HepG2 (cell line): ENCODE data around the gene MYO1B. TPM values are rescaled to one million over a fixed set of nuclear protein-coding genes. Genes with fewer than 3 reads are reported as not detected.

Source experiments
- ATF3 ChIP-seq: sonication (generic); formaldehyde crosslinking; IDR thresholded peaks from 2 replicates; pipeline ENCODE4 v1.4.0; 2020; ENCODE audit warnings: missing genetic modification reagents
- BRCA1 ChIP-seq: sonication (generic); formaldehyde crosslinking; IDR thresholded peaks from 2 replicates; pipeline ENCODE4 v1.4.0; 2020; ENCODE audit warnings: missing genetic modification reagents
- FOXK1 ChIP-seq: sonication (generic); formaldehyde crosslinking; IDR thresholded peaks from 2 replicates; pipeline ENCODE4 v1.4.0; 2020; ENCODE audit warnings: low read depth, missing genetic modification reagents, borderline replicate concordance
- GZF1 ChIP-seq: sonication (generic); formaldehyde crosslinking; IDR thresholded peaks from 2 replicates; pipeline ENCODE4 v1.5.1; 2020; ENCODE audit warnings: mild to moderate bottlenecking, missing genetic modification reagents
- HIC2 ChIP-seq: sonication (generic); formaldehyde crosslinking; IDR thresholded peaks from 2 replicates; pipeline ENCODE4 v1.9.0; 2022; ENCODE audit warnings: low read depth, missing genetic modification reagents
- HNF4A ChIP-seq: sonication (generic); formaldehyde crosslinking; IDR thresholded peaks from 2 replicates; pipeline ENCODE4 v1.4.0; 2020; ENCODE audit warnings: missing genetic modification reagents
- HNRNPUL1 ChIP-seq: fragments of 200-400 bp; formaldehyde crosslinking; IDR thresholded peaks from 2 replicates; pipeline ENCODE4 v1.6.1; 2017; ENCODE audit warnings: low read depth, mild to moderate bottlenecking, low read length, moderate library complexity
- JARID2 ChIP-seq: sonication (generic); formaldehyde crosslinking; IDR thresholded peaks from 2 replicates; pipeline ENCODE4 v1.8.1; 2023; ENCODE audit warnings: missing genetic modification reagents, inconsistent platforms; ENCODE audit not compliant: insufficient replicate concordance
- KDM1A ChIP-seq: IDR thresholded peaks from 2 replicates; pipeline ENCODE4 v1.6.1; 2016; ENCODE audit warnings: missing compliant biosample characterization
- KLF9 ChIP-seq: IDR thresholded peaks from 2 replicates; pipeline ENCODE4 v1.6.1; 2016; ENCODE audit warnings: low read depth
- MAFF ChIP-seq: IDR thresholded peaks from 2 replicates; pipeline ENCODE4 v1.6.1; 2011; ENCODE audit warnings: low read depth, low read length, improper control_type of control experiment
- MATR3 ChIP-seq: sonication (generic); formaldehyde crosslinking; IDR thresholded peaks from 2 replicates; pipeline ENCODE4 v1.4.0; 2020; ENCODE audit warnings: missing genetic modification reagents
- NFYB ChIP-seq: sonication (generic); formaldehyde crosslinking; IDR thresholded peaks from 2 replicates; pipeline ENCODE4 v1.4.0; 2020; ENCODE audit warnings: missing genetic modification reagents
- NR2C2 ChIP-seq: sonication (generic); formaldehyde crosslinking; IDR thresholded peaks from 2 replicates; pipeline ENCODE4 v1.4.0; 2020; ENCODE audit warnings: missing genetic modification reagents, mild to moderate bottlenecking, moderate library complexity, borderline replicate concordance
- PHB2 ChIP-seq: fragments of 450-650 bp; IDR thresholded peaks from 2 replicates; pipeline ENCODE4 v1.6.1; 2018; ENCODE audit not compliant: partially characterized antibody
- RAD21 ChIP-seq: fragments of 450-650 bp; formaldehyde crosslinking; IDR thresholded peaks from 2 replicates; pipeline ENCODE4 v1.5.0; 2020; ENCODE audit warnings: mild to moderate bottlenecking
- ZFP36 ChIP-seq: fragments of 150-350 bp; IDR thresholded peaks from 2 replicates; pipeline ENCODE4 v1.6.1; 2018; ENCODE audit warnings: borderline replicate concordance, low read length, low read depth; ENCODE audit not compliant: partially characterized antibody
- ZKSCAN5 ChIP-seq: sonication (generic); formaldehyde crosslinking; IDR thresholded peaks from 2 replicates; pipeline ENCODE4 v1.5.1; 2020; ENCODE audit warnings: mild to moderate bottlenecking, missing genetic modification reagents
- ZNF136 ChIP-seq: sonication (generic); formaldehyde crosslinking; IDR thresholded peaks from 2 replicates; pipeline ENCODE4 v1.8.1; 2022; ENCODE audit warnings: low read depth, mild to moderate bottlenecking, moderate library complexity, missing genetic modification reagents
- ZNF7 ChIP-seq: IDR thresholded peaks from 2 replicates; pipeline ENCODE4 v1.6.1; 2016; ENCODE audit warnings: missing biosample characterization, missing genetic modification reagents
- ZNF891 ChIP-seq: sonication (generic); formaldehyde crosslinking; IDR thresholded peaks from 2 replicates; pipeline ENCODE4 v1.5.0; 2020; ENCODE audit warnings: mild to moderate bottlenecking, missing genetic modification reagents
- polyA plus RNA-seq, 8 experiments: library from polyadenylated mRNA; depleted of rRNA in 3 of 8; stranded (reverse) in 7 of 8; unstranded in 1 of 8; fragments of >200 nt; fragmentation: Illumina TruSeq in 4 of 8; extraction: Trizol in 4 of 8; gene quantifications; 2 replicates each; pipeline versions ENCODE4 v1.2.1 to v1.2.3, GENCODE V29; 2011 to 2016; ENCODE audit warnings: low read depth in 4 of 8, missing spikeins in 1 of 8, mixed read lengths in 1 of 8; ENCODE audit not compliant: insufficient read depth in 1 of 8
- total RNA-seq, 5 experiments: library from RNA; depleted of rRNA; stranded (reverse); fragments of >200 nt; fragmentation: Illumina TruSeq; extraction: Trizol; gene quantifications; 2 replicates each; pipeline ENCODE4 v1.2.3, GENCODE V29; 2016; ENCODE audit warnings: low read depth in 1 of 5
- TF ChIP-seq, protein P1 (sequence below): sonication (generic); formaldehyde crosslinking; IDR thresholded peaks from 2 replicates; pipeline ENCODE4 v1.4.0; 2020; ENCODE audit warnings: mild to moderate bottlenecking, missing genetic modification reagents

The MYO1B gene
- total and polyA plus RNA-seq, 2 of the 13 experiments (the other 11 are each of a cell fraction or from before 2014, with no cell fraction given), result 36.9 to 89.8 TPM

DNA sequence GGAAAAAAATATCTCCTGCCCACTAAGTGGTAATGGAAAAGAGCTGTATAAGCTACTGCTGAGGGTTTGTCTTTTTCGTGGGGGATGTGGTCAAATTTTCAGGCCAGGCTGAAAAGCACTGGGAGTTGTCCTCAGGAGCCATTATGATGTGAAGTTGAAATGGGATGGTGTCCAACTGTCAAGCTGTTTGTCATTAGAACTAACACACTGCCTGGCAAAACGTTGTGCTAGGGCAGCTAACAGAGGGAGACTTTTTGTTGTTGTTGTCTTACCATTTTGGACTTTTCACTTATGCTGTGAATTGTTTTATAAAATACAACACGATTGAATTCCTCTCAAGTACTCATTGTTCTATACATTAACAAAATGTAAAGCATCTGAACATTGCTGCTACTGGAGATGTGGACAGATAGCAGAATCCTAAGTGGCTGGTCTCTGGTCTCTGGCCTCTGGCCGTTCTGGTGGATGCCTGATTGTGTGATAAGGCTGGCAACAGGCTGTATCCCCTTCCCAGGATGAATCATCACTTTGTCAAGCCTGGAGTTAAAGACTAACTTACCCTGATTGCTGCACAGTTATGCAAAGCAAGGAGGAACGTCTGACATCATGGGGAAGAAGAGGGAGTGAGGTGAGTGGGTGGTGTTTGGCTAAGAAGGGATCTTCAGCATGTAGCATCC, 2.3 kb downstream of the MYO1B start (continued):
- TF ChIP-seq HNRNPUL1, result no peak
- TF ChIP-seq NR2C2 (CRISPR knock-in tag), result no peak
- peak; percentile 72 for TF ChIP-seq MAFF
- TF ChIP-seq HIC2 (CRISPR knock-in tag), result no peak
- no peak for TF ChIP-seq NFYB (CRISPR knock-in tag)
- no peak for TF ChIP-seq PHB2
- peak; percentile 53; the same call in 1 of the 2 replicates for TF ChIP-seq FOXK1
- no peak for TF ChIP-seq KLF9 (CRISPR knock-in tag)
- TF ChIP-seq JARID2 (CRISPR knock-in tag), result no peak
- TF ChIP-seq GZF1 (CRISPR knock-in tag), result no peak
- TF ChIP-seq RAD21, result no peak
- no peak for TF ChIP-seq ZKSCAN5 (CRISPR knock-in tag)
- no peak for TF ChIP-seq ZNF7 (CRISPR knock-in tag)
- peak; percentile 44; the same call in 1 of the 2 replicates for TF ChIP-seq KDM1A
- TF ChIP-seq ZFP36, result no peak
- no peak for TF ChIP-seq MATR3 (CRISPR knock-in tag)
- TF ChIP-seq ZNF891, result no peak
- peak; percentile 95 for TF ChIP-seq ATF3 (CRISPR knock-in tag)
- TF ChIP-seq HNF4A (CRISPR knock-in tag), result peak; percentile 87
- TF ChIP-seq, protein P1, sequence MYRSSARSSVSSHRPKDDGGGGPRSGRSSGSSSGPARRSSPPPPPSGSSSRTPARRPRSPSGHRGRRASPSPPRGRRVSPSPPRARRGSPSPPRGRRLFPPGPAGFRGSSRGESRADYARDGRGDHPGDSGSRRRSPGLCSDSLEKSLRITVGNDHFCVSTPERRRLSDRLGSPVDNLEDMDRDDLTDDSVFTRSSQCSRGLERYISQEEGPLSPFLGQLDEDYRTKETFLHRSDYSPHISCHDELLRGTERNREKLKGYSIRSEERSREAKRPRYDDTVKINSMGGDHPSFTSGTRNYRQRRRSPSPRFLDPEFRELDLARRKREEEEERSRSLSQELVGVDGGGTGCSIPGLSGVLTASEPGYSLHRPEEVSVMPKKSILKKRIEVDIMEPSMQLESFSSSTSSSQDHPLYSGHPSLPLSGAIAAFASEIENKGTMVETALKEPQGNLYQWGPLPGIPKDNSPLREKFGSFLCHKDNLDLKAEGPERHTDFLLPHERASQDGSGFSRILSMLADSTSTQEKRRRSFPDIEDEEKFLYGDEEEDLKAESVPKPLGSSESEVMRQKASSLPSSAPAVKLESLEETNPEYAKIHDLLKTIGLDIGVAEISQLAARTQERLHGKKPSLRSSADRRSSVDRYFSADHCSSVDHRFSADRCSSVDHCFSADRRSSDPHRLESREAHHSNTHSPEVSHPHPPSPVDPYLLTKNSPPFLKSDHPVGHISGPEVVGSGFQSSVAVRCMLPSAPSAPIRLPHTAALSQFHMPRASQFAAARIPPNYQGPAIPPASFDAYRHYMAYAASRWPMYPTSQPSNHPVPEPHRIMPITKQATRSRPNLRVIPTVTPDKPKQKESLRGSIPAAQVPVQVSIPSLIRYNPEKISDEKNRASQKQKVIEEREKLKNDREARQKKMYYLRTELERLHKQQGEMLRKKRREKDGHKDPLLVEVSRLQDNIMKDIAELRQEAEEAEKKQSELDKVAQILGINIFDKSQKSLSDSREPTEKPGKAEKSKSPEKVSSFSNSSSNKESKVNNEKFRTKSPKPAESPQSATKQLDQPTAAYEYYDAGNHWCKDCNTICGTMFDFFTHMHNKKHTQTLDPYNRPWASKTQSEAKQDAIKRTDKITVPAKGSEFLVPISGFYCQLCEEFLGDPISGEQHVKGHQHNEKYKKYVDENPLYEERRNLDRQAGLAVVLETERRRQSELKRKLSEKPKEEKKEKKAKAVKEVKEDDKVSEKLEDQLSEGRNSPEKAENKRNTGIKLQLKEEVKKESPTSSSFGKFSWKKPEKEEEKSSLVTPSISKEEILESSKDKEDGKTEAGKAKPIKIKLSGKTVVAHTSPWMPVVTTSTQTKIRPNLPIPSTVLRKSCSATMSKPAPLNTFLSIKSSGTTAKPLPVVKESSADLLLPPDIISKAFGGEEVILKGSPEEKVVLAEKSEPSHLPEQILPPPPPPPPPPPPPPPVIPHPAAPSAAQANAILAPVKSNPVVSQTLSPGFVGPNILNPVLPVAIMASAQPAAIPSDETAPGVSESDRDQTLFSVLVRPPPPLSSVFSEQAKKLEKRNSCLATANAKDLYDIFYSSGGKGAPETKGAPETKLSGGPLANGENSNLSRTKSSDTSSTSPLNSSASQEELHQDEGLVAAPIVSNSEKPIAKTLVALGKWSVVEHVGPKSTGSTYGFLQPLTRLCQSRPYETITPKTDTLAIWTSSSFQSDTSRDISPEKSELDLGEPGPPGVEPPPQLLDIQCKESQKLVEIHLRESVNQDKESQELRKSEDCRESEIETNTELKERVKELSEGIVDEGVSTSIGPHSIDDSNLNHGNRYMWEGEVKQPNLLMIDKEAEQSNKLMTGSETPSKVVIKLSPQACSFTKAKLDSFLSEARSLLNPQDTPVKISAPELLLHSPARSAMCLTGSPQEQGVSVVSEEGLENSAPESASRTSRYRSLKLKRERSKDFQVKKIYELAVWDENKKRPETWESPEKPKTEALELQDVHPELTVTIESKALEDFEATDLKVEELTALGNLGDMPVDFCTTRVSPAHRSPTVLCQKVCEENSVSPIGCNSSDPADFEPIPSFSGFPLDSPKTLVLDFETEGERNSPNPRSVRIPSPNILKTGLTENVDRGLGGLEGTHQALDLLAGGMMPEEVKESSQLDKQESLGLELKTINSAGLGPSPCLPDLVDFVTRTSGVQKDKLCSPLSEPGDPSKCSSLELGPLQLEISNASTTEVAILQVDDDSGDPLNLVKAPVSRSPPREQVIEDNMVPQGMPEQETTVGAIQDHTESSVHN (CRISPR knock-in tag), result no peak
- no peak for TF ChIP-seq ZNF136 (CRISPR knock-in tag)
- no peak for TF ChIP-seq BRCA1 (CRISPR knock-in tag)
